ENCODE measurements around the gene PRR35.

Gene PRR35

GRCh38 chr16:549544-550263, 10.5 kb upstream of the PRR35 start:
- DNase-seq: no peak

- no peak for DNase-seq
Observed at GRCh38 chr16:551210-551609, 9.0 kb upstream of the PRR35 start.

GRCh38 chr16:552171-552570, 8.0 kb upstream of the PRR35 start:
- DNase-seq: no peak

- DNase-seq: no peak
Observed at GRCh38 chr16:553601-554296, 6.4 kb upstream of the PRR35 start.

GRCh38 chr16:554297-554621, 5.9 kb upstream of the PRR35 start:
- DNase-seq: no peak

- no peak for DNase-seq
Observed at GRCh38 chr16:554640-555365, 5.4 kb upstream of the PRR35 start.

GRCh38 chr16:555528-556473, 4.4 kb upstream of the PRR35 start:
- DNase-seq: no peak

GRCh38 chr16:556474-557173, 3.6 kb upstream of the PRR35 start:
- DNase-seq: no peak

- DNase-seq: no peak
Observed at GRCh38 chr16:557463-558297, 2.5 kb upstream of the PRR35 start.

GRCh38 chr16:558298-559020, 1.7 kb upstream of the PRR35 start:
- DNase-seq: no peak

GRCh38 chr16:559021-559380, 1.2 kb upstream of the PRR35 start:
- no peak for DNase-seq

- DNase-seq: no peak
Observed at GRCh38 chr16:559411-560203, 587 bp upstream of the PRR35 start.

- DNase-seq: no peak
Observed at GRCh38 chr16:560701-561412, 663 bp downstream of the PRR35 start.

GRCh38 chr16:561413-561794, 1.2 kb downstream of the PRR35 start:
- no peak for DNase-seq

GRCh38 chr16:561957-562938, 2.1 kb downstream of the PRR35 start:
- no peak for DNase-seq

GRCh38 chr16:563072-563644, 3.0 kb downstream of the PRR35 start:
- no peak for DNase-seq

- no peak for DNase-seq
Observed at GRCh38 chr16:564690-565418, 4.7 kb downstream of the PRR35 start.
